Left forelimb (tissue), 1 donor: Measurements from ENCODE around the gene NPM3.
A peak's percentile ranks its signal among the peaks of the same experiment; 100 is the strongest.
"Not testable (repeated sequence)": the region's sequence is repeated elsewhere in the genome, so short reads cannot be mapped to it uniquely, and the experiment has no call there.

Experiments
- DNase-seq: peaks from one replicate; pipeline ENCODE4 v3.0.0-alpha.2; 2018; ENCODE audit warnings: low spot score

The NPM3 gene

DNA sequence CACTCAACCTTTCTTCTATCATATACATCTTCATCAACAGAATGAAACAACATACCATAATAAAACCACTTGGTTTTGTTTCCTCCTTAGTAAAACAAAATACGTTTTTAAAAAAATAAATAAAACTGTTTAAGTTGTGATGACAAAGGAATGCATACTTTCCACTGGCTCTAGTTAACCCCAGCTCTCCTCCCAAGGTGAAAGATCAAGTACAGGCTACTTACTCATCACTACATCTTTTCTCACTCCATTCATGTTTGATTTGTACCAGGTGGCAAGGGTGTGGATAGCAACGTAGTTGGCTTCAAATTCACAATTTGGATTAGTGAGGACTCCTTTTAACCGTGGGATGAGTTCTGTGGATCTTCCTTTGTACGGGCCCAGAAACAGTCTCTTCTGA, 20.3 kb upstream of the NPM3 start:
- no peak for DNase-seq

DNA sequence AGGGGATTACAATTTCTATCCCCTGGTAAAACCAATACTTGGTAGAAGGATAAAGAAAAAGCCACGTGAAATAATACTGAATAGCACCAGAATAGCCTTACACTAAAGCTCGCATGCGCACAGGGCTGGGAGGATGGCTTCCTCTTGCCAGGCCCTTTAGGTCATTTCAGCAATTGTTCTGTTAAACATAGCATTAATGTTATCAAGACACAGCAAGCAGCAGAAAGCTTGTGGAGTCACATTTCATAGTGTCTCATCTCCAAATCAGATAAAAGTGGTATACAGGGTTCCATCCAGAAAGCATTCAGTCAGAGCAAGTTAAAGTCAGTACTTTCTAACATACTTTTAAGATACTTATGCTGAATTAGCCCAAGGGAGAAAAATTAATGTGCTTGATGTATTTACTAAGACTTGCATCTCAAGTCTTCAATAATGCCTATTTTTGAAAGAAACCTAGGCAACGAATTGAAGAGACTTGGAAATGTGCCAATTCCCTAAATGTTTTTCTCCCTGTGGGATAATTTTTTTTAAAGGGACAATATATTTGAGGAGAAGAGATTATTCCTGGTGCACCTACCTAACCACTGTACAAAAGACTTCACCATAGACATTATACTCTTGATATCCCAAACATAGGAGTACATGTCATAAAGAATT, 14.3 kb upstream of the NPM3 start:
- DNase-seq, result no peak

DNA sequence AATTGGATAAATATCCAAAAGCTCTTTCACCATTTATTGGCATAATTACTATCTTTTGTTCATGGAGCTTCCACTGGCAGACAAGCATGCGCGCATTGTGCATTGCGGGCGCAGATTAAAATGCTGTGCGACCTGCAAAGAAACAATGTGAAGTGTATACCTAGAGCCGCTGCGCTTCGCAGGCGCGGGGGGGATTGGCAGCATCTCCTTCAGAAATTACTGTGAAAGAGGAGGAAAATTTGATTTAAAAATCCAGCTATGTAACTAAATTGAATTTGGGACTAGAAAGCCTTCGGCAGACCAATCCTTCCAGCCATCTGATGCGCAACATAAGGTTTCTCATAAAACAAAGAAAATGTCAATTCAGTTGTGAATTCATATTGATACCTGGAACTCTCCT, 10.3 kb upstream of the NPM3 start:
- DNase-seq, result no peak

DNA sequence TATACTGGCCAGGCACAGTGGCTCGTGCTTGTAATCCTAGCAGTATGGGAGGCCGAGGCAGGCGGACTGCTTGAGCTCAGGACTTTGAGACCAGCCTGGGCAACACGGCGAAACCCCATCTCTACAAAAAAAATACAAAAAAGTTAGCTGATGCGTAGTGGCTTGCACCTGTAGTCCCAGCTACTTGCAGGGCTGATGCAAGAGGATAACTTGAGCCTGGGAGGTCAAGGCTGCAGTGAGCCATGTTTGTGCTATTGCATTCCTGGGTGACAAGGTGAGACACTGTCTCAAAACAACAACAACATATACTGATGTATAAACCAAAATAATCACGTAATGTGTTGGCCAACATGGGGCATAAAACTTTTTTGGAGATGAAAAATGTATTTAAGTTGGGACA, 6.4 kb upstream of the NPM3 start:
- DNase-seq, result no peak

DNA sequence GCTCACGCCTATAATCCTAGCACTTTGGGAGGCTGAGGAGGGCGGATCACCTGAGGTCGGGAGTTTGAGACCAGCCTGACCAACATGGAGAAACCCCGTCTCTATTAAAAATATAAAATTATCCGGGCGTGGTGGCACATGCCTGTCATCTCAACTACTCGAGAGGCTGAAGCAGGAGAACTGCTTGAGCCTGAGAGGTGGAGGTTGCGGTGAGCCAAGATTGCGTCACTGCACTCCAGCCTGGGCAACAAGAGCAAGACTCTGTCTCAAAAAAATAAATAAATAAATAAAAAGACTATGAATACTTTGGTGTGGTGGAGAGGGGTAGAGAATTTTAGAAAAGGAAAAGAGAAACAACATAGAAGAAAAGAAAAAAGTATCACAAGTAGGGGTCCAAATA, 6.0 kb upstream of the NPM3 start:
- DNase-seq, result not testable (repeated sequence)

DNA sequence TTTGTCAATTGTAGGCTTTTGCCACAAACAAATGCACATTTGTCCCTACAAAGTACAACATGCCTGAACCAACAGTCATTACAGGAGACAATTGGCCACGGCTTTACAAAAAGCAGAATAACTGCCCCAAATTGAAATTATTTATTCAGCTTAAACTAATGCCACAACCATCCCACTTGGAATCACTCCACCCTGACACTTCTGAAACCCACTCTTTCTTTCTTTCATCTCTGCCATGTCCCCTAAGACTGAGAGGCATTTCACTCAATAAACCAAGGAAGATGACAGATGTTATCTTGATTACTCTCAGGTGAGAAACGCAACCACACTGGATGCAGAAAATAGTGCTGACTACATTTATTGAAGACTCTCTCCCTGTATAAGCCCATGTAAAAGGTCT, 2.6 kb upstream of the NPM3 start:
- no peak for DNase-seq

DNA sequence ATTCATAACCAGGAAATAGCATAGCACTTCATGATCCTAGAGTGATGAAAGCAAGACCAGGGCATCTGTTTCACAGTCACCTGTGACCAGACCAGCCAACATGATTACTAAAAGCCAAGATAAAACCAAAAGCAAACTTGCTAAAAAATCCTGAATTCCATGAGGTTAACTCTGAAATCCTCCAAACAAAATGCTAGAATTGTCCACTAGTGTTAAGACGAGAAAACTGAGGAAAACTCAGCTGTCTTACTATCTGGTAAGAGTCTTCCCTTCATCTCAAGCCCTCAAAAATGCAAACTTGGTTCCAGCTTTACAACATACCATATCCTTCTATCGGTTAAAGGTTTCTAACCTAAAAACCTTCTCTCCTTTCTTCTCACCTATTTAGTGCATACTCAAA, 1.3 kb upstream of the NPM3 start:
- DNase-seq, result no peak

DNA sequence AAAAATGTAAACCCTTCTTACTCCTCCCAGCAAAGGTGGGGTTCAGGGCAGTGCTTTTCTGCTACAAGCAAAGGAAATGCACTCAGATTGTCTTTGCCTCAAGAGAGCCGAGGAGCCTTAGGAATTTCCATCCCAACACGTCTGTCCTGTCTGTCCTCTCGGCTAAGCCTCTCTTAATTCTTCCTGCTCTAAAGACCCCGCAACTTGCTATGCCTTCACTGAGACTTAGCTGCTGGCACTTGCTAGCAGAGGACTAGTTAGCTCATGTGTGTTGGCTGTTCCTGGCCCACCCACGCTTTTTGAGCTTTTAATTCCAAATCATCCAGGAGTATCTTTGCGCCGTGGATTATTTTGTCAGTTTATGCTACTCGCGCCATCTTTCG, 481 bp upstream of the NPM3 start:
- DNase-seq, result no peak

DNA sequence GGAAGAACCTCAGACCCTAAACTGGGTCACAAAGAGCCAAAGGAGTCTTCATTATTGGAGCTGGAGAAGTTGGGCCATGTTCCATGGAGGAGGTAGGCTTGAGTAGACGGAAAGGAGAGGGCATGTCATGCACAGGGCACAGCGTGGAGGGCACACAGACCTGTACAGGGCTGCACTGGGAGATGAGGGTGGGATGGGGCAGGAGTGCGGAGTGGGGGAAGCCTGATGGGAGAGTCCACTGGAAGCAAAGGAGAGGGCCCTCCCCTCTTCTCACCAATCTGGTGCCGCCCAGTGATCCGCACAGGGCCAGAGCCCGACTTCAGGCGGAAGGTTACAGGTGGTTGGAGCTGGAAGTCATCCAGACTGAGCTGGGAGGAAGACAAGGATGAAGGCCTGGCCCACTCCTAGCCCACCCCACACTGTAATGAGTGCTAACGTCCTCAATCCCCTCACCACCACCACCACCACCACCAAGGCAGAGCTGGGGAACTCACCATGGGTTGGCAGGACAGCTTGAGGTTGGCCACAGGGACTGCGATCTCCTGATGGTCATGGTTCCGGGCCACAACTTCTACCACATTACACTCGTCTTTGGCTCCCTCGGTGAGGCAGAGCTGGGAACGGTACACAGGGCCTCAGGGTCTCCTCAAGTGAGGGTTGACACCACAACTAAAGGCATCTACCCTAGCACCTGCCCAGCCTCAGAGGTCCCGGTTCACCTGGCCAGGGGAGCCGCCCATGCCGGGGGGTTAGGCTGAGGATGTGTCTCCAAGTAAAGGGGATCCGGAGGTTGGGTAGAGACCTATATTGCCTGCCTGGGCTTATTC, 1.0 kb downstream of the NPM3 start:
- DNase-seq, result no peak

DNA sequence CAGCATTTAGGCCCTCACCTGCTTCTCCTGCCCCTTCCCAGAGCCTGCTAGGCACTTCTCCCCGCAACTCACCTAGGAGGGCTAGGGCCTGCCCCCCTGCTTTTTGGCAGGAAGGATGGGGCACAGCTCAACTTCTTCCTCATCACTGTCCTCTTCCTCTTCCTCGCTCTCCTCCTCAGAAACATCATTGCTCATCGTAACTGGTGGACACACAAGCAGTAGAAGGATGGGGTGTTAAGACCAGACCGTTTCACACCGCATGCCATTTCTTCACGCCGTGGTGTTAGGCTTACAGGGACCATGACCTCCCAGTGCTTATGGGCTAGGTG, 1.6 kb downstream of the NPM3 start:
- no peak for DNase-seq

DNA sequence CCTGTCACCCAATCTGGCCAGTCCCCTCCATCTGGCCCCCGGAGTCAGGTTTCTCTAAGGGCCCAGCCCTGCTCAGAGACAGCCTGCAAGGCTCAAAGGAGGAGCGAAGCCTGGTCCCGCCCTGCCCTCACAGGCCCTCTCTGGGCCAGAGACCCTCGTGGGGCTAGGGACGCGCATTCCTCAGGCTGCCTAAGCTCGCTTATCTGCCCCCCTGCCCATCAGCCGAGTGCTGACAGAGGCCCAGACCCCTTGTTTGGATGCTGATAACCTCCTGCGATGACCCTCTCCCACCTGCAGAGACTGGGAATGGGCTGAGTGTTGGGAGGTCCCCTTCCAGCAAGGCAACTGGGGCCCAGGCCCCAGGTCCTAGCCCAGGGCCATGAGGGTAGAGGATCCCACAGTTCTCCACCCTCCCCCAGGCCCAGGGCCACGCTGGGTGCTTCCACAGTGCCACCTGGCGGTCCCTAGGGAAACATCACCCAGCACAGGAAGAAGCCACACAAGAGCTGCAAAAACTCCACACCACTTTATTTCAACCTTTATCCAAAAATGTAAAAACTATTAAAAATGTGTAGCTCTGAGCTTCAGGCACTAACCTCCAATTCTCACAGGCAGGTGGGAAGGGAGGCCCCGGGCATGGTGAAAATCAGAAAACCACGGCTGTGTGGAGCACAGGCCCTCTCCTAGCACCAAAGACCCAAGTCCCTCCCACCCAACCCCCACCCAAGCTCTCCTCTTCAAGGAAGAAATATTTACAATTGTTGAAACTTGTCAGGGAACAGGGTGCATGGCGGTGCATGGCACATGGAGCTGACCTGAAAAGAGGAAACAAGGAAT, 2.2 kb downstream of the NPM3 start:
- no peak for DNase-seq

DNA sequence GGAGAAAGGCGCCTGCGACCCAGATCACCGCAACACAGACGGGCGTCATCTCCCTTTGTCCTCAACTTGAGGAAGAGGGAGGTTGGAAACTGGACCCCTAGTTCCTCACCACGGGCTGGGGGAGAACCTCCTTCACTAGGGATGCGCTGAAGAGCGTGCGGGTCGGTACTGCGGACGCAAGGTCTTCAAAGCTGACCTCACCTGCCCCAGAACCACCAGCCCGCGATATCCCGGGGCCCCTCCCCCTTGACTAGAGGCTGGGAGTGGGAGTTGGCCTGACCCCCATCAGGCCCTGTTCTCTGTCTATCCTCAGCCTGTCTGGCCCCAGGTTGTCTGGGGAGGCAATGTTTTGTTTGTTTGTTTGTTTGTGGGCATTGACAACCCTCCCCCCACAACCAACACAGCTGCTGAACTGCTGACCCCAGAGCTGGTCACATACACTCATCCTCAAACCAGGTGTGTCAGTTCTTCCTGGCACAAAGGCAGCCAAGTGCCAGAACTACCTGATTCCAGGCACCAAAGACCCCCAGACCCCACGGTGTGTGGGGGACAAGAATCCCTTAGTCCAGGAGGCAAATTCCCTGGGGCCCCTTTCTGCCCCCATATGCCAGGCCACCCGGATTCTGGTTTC, 2.9 kb downstream of the NPM3 start:
- no peak for DNase-seq

DNA sequence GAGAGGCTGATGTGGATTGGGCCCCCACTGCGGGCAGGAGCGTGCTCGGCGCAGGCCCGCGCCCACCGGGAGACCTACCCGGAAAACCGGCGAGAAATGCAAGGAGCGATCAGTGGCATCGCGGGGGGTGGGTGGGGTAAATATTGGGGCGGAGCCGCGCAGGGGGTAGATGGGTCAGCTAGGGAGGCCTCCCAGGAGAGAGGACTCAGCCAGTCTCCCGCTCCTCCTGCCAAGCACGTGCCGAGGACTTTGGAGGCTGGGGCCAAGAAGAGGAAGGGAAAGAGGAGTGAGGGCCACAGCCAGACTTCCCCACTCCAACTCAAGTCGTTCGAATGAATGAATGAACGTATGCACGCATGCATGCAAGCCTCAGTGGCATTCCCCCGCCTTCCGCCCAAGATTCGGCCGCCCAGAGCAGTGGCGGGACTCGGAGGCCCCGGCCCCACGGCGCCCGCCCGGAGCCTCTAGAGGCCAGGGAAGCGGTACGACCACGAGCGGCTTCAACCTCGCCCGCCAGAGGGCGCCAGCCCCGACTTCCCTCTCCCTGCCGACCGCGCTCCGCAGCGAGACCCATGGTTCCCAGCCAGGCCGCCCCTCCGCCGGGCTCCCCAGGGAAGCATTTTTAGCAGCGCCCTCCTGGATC, 3.6 kb downstream of the NPM3 start:
- DNase-seq, result peak; percentile 82

DNA sequence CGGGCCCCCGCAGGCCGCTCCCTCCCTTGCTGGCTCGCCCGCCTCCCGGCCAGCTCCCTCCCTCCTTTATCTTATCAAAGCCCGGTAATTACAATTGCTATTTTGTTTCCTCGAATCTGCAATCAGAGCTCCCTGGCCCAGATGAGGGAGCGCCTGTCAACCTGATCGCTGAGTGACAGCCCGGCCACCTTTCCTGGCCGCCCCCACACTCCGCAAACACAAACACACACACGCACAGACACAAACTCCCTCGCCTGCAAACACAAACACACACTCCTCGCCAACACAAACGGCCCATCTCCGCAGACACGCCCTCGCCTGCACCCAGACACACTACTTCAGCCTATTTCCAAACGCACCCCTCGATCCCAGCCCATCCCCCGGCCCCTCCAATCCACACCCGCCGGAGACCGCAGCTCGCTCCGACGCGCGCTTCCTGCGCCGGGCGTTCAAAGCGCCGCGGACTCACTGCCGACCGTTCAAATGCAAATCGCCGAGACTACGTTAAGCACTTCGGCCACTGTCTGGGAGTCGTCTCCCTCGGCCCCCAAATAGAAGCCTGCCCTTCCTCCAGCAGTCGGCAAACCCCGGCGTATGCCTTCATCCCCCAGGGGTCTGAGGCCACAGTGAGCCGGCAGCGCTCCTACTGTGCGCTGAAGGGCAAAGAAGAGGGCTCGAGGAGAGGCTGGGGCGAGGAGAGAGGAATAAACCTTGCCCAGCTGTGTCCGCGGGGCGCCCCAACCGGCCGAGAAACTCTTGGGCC, 4.3 kb downstream of the NPM3 start:
- no peak for DNase-seq

DNA sequence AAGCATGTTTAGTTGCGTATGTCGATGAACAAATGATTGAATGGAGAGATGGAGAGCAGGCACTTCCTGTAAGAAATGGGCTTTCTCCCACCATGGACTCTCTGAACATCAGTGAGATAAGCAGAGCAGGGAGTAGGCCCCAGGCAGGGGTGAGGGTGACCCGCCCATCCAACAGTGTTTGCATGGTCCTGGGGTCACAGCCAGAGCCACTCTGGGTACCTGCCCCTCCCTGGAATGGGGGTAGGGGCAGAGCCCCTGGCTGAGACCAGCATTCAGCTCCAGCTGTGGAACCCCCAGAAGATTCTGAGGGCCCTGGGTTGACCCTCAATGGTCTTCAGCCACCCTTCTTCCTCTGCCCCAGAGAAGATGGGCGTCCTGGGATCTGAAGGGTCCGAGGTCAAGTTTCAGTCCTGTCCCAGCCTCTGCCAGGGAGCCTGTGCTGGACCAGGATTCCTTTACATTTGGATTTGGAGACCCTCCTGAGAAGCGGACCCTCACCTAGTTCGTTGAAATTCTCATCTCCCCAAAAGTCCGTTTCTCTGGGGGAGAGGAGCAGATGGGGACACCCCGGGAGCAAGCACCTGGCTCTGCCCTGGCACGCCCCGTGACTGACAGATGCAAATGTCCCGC, 5.0 kb downstream of the NPM3 start:
- no peak for DNase-seq

DNA sequence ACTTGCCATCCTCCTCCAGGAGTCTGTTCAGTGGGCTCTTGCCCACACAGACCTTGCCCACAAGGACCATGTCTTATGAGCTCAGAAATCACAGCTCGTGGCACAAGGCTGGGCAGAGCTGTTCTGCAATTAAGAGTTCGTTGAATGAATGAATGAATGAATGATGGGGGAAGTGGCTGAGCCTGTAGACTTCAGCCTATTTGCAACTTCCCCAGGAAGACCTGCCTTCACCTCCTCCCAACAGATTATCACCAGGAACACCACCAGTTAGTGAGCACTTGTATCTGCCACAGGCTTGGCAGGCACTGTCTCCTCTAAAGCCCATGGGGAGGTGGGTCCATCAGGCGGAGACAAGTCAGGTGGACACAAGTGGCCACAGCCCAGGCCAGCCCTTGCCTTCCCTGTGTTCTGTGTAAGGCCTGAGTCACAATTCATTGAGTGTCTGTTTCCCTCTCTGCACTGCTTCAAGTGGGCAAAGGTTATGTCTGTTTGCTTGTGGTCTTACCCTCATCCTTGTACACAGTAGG, 5.6 kb downstream of the NPM3 start:
- no peak for DNase-seq

DNA sequence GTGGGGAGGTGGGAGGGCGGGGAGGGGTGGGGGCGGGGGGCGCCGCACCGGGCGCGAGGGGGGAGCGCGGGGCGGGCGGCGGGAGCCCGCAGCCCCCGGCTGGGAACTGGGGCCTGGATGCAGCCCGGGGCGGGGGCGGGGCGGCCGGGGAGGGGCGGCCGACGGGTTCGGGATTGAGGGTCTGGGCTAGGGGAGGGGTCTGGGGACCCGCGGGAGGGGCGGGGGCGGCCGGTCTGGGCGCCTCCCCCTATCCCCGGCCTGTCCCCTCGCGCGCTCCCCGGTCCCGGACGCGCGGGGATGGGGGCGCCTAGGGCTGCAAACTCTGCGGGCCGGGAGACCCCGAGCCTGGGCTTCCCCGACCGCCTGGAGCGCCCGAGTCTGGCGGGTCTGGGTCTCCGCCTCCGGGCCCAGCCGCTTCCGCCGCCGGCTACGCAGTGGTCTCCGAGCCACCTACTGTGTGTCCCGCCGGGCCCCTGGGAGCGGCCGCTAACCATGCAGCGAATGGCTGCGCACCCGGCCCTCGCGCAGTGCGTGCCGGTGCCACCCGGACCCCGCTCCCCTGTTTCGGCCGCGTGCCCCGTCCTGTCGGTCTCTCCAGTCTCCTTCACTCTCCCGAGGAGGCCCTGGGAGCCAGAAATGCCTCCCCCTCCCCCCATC, 7.0 kb downstream of the NPM3 start:
- no peak for DNase-seq

DNA sequence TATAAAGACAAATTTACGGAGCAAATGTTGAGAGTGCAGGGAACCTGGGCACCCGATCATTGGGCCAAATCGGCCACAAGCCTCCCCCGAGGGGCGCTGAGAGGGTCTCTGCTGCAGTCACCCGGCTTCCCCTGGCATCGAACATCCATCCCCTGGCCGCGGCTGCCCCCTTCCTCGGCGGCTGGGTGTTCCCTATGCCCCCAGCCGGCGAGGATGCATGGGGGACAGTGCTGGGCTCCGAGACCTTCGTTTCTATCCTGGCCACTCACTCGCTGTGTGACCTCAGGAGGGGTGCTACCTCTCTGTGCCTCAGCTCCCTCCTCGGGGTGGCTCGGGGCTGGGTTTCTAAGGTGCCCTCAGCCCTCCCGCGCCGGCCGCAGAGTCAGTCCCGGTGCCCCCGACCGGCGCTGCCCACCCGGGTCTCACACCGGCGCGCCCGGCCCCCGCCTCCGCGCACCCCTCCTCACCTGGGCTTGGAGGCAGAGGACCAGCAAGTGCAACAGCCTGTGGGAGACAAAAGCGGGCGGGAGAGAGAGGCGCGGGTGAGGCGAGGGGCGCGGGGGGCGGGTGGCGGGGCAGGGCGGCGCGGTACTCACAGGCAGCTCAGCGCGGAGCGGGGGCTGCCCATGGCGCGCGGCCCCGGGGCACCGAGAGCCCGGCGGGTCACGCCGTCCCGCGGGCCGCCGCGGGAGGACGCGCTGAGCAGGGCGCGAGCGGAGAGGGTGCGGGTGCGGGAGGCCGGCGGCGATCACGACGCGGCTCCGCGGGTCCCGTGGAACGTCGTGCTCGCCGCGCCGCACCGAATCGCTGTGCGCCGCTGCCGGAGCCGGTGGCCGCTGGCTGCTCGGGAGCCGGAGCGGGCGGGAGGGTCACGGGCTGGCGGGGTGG, 7.7 kb downstream of the NPM3 start, which contains the start of gene FGF8:
FGF8 (minus strand) TSS at position 842 of the 888 bp plus-strand sequence; CDS start at position 628, 214 bp downstream.
- DNase-seq, result no peak
